AG09309 (cell line): ENCODE data around the gene CFAP77.

Experiments used
- DNase-seq: peaks from one replicate; pipeline ENCODE4 v3.0.0-alpha.2; 2010; ENCODE audit warnings: low read depth
- H3K4me3 ChIP-seq: 2 replicates; pipeline ENCODE4 v1.5.1; 2011; ENCODE audit warnings: mild to moderate bottlenecking, low read depth, low read length, moderate library complexity; ENCODE audit not compliant: control insufficient read depth
- CTCF ChIP-seq: IDR thresholded peaks from 2 replicates; pipeline ENCODE4 v1.5.1; 2011; ENCODE audit warnings: mild to moderate bottlenecking, low read depth, low read length, inconsistent platforms; ENCODE audit not compliant: insufficient read depth, control insufficient read depth; ENCODE audit errors: missing control alignments

CFAP77 gene

GRCh38 chr9:132426639-132427414 lies 16.8 kb downstream of the CFAP77 start:
- H3K4me3 ChIP-seq: no peak overlapping the region
- no peak for TF ChIP-seq CTCF
- DNase-seq: no peak

GRCh38 chr9:132430998-132431397 lies 21.0 kb downstream of the CFAP77 start:
- no peak for DNase-seq
- no peak for TF ChIP-seq CTCF
- H3K4me3 ChIP-seq: no peak overlapping the region

- DNase-seq: no peak
- H3K4me3 ChIP-seq: no peak overlapping the region
- no peak for TF ChIP-seq CTCF
Observed at GRCh38 chr9:132434881-132435280, 24.9 kb downstream of the CFAP77 start.

DNA sequence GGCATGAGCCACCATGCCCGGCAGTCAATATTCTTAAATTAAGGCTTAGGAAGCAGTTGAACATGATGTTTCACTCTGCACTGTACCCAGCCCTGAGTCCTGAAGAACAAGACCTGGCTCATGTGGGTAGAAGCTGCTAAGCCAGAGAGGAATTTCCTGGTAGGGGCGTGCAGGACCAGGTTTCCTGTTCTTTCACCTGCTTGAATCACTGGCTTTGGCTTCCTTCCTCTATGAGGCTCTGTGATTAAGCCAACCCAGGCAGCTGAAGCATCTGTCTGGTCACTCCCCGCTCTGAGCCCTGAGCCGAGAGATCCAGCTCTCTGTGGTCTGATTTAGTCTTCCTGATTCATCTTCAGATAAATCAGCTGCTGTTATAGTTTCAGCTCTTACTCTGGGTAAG lies 29.1 kb downstream of the CFAP77 start:
- no peak for TF ChIP-seq CTCF

GRCh38 chr9:132440735-132441134 lies 30.7 kb downstream of the CFAP77 start:
- no peak for TF ChIP-seq CTCF
- no peak for DNase-seq
- no peak overlapping the region for H3K4me3 ChIP-seq

More for the DNA sequence above, 29.1 kb downstream of the CFAP77 start:
- no peak for DNase-seq
- no peak overlapping the region for H3K4me3 ChIP-seq

- no peak overlapping the region for H3K4me3 ChIP-seq
- TF ChIP-seq CTCF: no peak
- no peak for DNase-seq
Observed at GRCh38 chr9:132441404-132441803, 31.4 kb downstream of the CFAP77 start.

DNA sequence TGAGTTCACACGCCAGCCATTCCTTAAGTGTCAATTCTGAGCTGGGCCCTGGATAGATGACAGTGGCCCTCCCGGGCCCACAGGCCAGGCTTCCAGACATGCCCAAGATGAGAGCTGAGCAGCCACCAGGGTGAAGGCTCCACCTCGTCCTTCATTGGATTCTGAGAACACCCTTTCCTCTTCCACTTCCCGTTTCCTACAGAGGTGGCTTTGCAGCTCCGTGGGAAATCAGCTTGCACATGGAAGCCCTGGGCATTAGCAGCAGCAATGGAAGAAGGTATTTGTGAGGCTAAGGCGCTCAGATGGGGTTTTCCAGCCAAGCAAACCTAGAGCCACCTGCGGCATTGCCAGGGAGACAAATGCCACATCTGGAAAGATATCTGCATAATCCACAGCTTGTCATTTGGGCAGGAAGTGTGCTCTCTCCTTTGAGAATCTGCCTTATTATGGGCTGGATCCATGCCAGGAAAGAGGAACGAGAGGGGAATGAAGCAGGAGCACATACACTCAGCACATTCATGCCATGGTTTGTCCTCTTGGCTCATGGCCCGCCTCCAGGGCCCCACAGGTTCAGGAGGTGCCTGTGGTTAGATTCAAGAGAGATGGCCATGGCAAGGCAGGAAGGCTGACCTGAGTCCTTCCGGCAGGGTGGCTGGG lies 34.1 kb downstream of the CFAP77 start:
- no peak for TF ChIP-seq CTCF
- H3K4me3 ChIP-seq: no peak overlapping the region
- no peak for DNase-seq
